22Rv1 (cell line): ENCODE data around the gene OTOP2.

Experiments used
- H3K27ac ChIP-seq: fragments of 450-650 bp; 2 replicates; pipeline ENCODE4 v1.5.1; 2017
- CTCF ChIP-seq: fragments of 450-650 bp; IDR thresholded peaks from 2 replicates; pipeline ENCODE4 v1.5.1; 2017; ENCODE audit warnings: mild to moderate bottlenecking
- ZFX ChIP-seq: fragments of 450-650 bp; IDR thresholded peaks from 2 replicates; pipeline ENCODE4 v1.6.1; 2017; ENCODE audit warnings: antibody characterized with exemption, borderline replicate concordance

Gene OTOP2

GRCh38 chr17:74935585-74936469 lies 11.8 kb downstream of the OTOP2 start, which contains the start of gene OTOP3:
OTOP3 (plus strand) TSS chr17:74935898; CDS start chr17:74935922, 24 bp downstream.
- TF ChIP-seq CTCF (no peak), ZFX (no peak)
- no peak within 1 kb of the TSS for H3K27ac ChIP-seq

DNA sequence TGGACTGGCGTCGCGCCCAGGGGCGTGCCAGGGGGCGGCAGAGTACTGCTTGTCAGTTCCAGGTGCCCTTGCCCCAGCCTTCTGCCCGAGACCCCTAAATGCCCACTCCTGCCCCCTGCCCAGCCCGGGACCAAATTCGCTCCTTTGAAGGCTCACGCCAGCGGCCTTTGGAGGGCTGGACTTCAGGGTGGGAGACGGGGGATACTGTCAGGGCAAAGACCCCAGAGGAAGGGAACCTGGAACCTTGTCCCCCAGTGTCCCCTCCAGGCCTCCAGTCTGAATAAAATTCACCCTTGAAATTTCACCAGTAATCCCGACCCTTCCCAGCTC lies 12.4 kb downstream of the OTOP2 start:
- TF ChIP-seq ZFX (no peak), CTCF (no peak)
- no peak overlapping the region for H3K27ac ChIP-seq

- no peak overlapping the region for H3K27ac ChIP-seq
- no peak for TF ChIP-seq ZFX
- TF ChIP-seq CTCF: no peak
These were observed 13.3 kb downstream of the OTOP2 start for GRCh38 chr17:74937064-74938051.

GRCh38 chr17:74938194-74938950 lies 14.3 kb downstream of the OTOP2 start:
- no peak overlapping the region for H3K27ac ChIP-seq
- TF ChIP-seq CTCF (no peak), ZFX (no peak)

DNA sequence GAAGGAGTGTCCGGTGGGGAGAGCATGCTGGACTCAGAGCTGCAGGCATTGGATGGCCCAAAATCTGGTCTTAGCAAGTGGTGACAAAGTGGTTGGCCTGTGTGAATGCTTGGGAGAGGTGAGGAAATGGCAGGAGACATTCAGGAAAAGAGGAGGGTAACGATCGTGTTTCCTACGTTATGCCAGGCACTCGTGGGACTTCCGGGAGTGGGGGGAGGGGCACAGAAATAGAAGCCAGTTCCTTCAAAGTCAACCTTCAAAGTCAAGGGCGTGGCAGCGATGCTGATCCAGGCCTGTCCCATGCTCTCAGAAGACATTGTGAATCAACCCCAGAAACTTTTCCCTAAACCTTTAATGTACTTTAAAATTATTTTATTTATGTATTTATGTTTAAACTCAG lies 15.5 kb downstream of the OTOP2 start:
- TF ChIP-seq CTCF (no peak), ZFX (no peak)
- H3K27ac ChIP-seq: no peak overlapping the region

- TF ChIP-seq CTCF: no peak
- TF ChIP-seq ZFX: no peak
- no peak overlapping the region for H3K27ac ChIP-seq
These were observed 17.2 kb downstream of the OTOP2 start for GRCh38 chr17:74941128-74941725.
